Activated CD4-positive, alpha-beta T cell treated with anti-CD3 and anti-CD28 coated beads for 36 hours (primary cell): ENCODE measurements around the gene ANKRD60. TPM values are rescaled to one million over a fixed set of nuclear protein-coding genes. Genes with fewer than 3 reads are reported as not detected.

Experiments used
- ATAC-seq: fragments of 200-7000 bp; cut with Tn5 transposase; one replicate; pipeline ENCODE4 v1.10.0; 2021; ENCODE audit warnings: mild to moderate bottlenecking, moderate library complexity
- CTCF ChIA-PET: fragments of 350-600 bp; sonication (Branson Sonifier 250); formaldehyde crosslinking; loops from one replicate; lab custom pipeline; 2021; ENCODE audit warnings: antibody characterized with exemption; lab: Charles Lee
- POLR2A ChIA-PET: fragments of 350-600 bp; sonication (Branson Sonifier 250); formaldehyde crosslinking; loops from one replicate; lab custom pipeline; 2021; ENCODE audit warnings: antibody characterized with exemption, inconsistent platforms; lab: Charles Lee
- DNase-seq: peaks from one replicate; pipeline ENCODE4 v3.0.0-alpha.2; 2020
- H3K27ac Mint-ChIP-seq: one replicate; pipeline ENCODE4 v1.8.0; 2021; ENCODE audit warnings: mixed read lengths
- H3K27me3 Mint-ChIP-seq: one replicate; pipeline ENCODE4 v1.8.0; 2021; ENCODE audit warnings: mixed read lengths
- H3K36me3 Mint-ChIP-seq: one replicate; pipeline ENCODE4 v1.8.0; 2021; ENCODE audit warnings: low read depth, mixed read lengths
- H3K4me1 Mint-ChIP-seq: one replicate; pipeline ENCODE4 v1.8.0; 2021; ENCODE audit warnings: mixed read lengths
- H3K4me3 Mint-ChIP-seq: one replicate; pipeline ENCODE4 v1.8.0; 2021; ENCODE audit warnings: mild to moderate bottlenecking, moderate library complexity, mixed read lengths
- H3K9me3 Mint-ChIP-seq: one replicate; pipeline ENCODE4 v1.8.0; 2021; ENCODE audit warnings: low read depth, mixed read lengths
- intact Hi-C, 2 experiments: fragments of 100-400 bp; cut with DNase I in 1 of 2; cut with micrococcal nuclease in 1 of 2; formaldehyde crosslinking; loops; one replicate each; pipeline versions ENCODE4 v1.14.2 to v1.15.1; 2022 to 2024; cut with DNase I, micrococcal nuclease
- total RNA-seq, 2 experiments: library from RNA; stranded (reverse); gene quantifications; one replicate each; pipeline ENCODE4 v1.2.3, GENCODE V29; 2021

Gene ANKRD60
- total RNA-seq, 2 experiments from 2014 or later: not detected

DNA sequence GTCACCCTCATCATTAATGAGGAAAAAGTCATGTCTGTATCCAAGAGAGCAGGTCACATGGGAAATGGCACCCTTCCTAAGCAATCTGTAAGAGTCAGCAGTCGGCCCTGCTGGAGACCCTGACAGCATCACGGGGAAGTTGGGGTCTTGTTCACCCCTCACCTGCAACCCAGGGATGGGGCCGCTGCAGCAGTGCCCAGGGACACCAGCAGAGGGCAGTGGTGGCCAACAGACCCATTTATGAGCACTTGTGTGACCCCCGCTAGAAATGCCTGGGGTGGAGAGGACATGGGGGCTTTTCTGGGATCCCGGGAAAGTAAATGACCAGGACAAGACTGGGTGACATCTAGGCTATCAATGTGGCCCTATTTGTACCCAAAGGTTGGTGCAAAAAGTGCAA is 35.9 kb downstream of the ANKRD60 start:
- Mint-ChIP-seq H3K36me3 (no peaks in the 10 kb centered on the region), H3K27me3 (peaks cover 6% of the 10 kb centered on the region), H3K4me1 (no peaks in the 10 kb centered on the region), H3K4me3 (no peak overlapping the region), H3K9me3 (no peaks in the 10 kb centered on the region), H3K27ac (no peak overlapping the region)
- intact Hi-C loops: loop anchor here in 1 of 2 experiments (1.0 kb wide), 1 partner anchor 18 kb away; no protein-coding TSS in a partner anchor
- POLR2A ChIA-PET: no interaction called here
- no peak for ATAC-seq
- CTCF ChIA-PET: interaction anchor here (0.6 to 1.4 kb wide), 6 partner anchors 9 to 55 kb away, joined by 3 to 6 read pairs (median 3); no protein-coding TSS in a partner anchor
- peak; percentile 64 for DNase-seq

DNA sequence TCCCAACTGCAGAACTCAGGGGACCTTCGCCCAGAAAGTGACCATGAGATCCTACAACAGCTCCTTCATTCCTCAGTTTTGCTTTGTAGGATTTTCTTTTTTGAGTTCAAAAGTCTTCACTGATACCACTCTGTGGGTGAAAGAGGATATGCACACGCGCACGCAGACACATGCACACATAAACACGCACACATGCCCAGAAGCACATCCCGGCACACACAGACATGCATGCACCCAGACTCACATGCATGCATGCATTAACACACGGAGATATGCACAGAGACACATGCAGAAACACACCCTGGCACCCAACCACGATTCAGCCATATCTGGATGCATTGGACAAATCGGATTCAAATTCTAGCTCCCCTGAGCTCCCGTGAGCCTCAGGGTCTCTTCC is 36.4 kb downstream of the ANKRD60 start:
- H3K27me3 Mint-ChIP-seq: peaks cover 6% of the 10 kb centered on the region
- no peaks in the 10 kb centered on the region for H3K36me3 Mint-ChIP-seq
- no peaks in the 10 kb centered on the region for H3K9me3 Mint-ChIP-seq
- CTCF ChIA-PET: interaction anchor here (0.9 to 1.4 kb wide), 7 partner anchors 9 to 18 kb away, joined by 3 to 6 read pairs (median 4); no protein-coding TSS in a partner anchor
- intact Hi-C loops: loop anchor here in 1 of 2 experiments (1.0 kb wide), 1 partner anchor 18 kb away; no protein-coding TSS in a partner anchor
- no peak overlapping the region for H3K4me3 Mint-ChIP-seq
- DNase-seq (no peak), ATAC-seq (no peak)
- POLR2A ChIA-PET: no interaction called here
- H3K4me1 Mint-ChIP-seq: no peaks in the 10 kb centered on the region
- no peak overlapping the region for H3K27ac Mint-ChIP-seq

DNA sequence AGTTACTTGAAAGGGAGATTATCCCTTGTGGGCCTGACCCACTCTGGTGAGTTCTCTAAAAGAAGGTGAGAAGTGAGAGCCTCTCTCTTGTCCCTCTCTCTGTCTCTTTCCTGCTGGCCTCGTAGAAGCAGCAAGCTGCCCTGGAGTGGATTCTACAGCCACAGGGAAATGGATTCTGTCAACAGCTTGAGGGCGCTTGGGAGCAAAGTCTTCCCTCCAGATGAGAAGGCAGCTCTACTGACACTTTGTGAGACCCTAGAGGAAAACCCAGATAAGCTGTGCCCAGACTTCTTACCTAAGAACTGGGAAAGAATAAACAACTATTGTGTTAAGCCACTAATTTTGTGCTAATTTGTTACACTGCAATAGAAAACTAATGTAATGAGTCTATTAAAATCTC is 39.9 kb downstream of the ANKRD60 start:
- H3K4me1 Mint-ChIP-seq: no peaks in the 10 kb centered on the region
- H3K27me3 Mint-ChIP-seq: peaks cover 11% of the 10 kb centered on the region
- intact Hi-C loops: no loop called here
- DNase-seq: no peak
- no peaks in the 10 kb centered on the region for H3K9me3 Mint-ChIP-seq
- ChIA-PET POLR2A (interaction anchor here (0.6 kb wide), 1 partner anchor 47 kb away, joined by 3 read pairs; no protein-coding TSS in a partner anchor), CTCF (interaction anchor here (0.6 to 0.7 kb wide), 3 partner anchors 9 to 667 kb away, joined by 3 read pairs; no protein-coding TSS in a partner anchor)
- no peak for ATAC-seq
- no peaks in the 10 kb centered on the region for H3K36me3 Mint-ChIP-seq
- H3K4me3 Mint-ChIP-seq: no peak overlapping the region
- H3K27ac Mint-ChIP-seq: no peak overlapping the region

DNA sequence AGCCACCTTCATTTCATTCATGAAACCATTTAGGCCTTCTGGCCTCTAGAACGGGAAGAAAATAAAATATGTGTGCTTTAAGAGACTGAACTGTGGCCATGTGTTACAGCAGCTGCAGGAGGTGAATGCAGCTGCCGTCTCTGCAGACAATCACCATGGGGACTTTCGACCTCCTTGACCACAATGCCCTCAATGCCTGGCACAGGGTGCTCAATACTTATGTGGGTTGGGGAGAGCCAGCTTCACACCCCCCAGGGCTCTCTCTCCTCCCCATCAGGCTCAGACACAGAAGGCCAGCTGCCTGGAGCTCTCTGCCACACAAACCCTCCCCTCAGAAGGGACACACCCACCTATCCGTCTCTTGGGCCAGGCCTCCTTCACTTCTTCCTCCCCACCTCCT is 43.5 kb downstream of the ANKRD60 start:
- Mint-ChIP-seq H3K4me3 (no peak overlapping the region), H3K27me3 (peaks cover 13% of the 10 kb centered on the region), H3K9me3 (no peaks in the 10 kb centered on the region), H3K36me3 (no peaks in the 10 kb centered on the region), H3K4me1 (no peaks in the 10 kb centered on the region), H3K27ac (no peak overlapping the region)
- intact Hi-C loops: no loop called here
- ATAC-seq (no peak), DNase-seq (no peak)
- POLR2A ChIA-PET: no interaction called here
- CTCF ChIA-PET: no interaction called here

DNA sequence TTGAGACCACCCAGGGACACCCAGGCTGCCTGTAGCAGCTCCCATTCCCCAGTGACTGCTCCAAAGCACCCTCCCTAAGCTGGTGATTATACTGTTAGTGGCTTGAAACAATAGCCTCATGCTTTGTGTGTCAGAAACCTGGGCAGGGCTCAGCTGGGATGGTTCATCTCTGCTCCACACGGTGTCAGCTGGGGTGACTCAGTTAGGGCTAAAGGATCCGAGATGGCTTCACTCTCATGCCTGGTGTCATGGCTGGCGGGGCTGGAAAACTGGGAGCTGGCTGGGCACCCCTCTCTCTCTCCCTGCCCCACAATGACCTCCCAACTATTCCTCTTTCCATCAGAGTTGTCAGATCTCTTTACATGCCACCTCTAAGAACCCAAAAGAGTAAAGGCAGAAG is 44.4 kb downstream of the ANKRD60 start:
- no peak for DNase-seq
- ATAC-seq: no peak
- Mint-ChIP-seq H3K36me3 (no peaks in the 10 kb centered on the region), H3K4me3 (no peak overlapping the region), H3K27ac (no peak overlapping the region), H3K4me1 (peaks cover 4% of the 10 kb centered on the region), H3K27me3 (peaks cover 13% of the 10 kb centered on the region), H3K9me3 (no peaks in the 10 kb centered on the region)
- POLR2A ChIA-PET: no interaction called here
- CTCF ChIA-PET: interaction anchor here (0.5 kb wide), 1 partner anchor 975 kb away, joined by 3 read pairs; no protein-coding TSS in a partner anchor
- intact Hi-C loops: no loop called here

DNA sequence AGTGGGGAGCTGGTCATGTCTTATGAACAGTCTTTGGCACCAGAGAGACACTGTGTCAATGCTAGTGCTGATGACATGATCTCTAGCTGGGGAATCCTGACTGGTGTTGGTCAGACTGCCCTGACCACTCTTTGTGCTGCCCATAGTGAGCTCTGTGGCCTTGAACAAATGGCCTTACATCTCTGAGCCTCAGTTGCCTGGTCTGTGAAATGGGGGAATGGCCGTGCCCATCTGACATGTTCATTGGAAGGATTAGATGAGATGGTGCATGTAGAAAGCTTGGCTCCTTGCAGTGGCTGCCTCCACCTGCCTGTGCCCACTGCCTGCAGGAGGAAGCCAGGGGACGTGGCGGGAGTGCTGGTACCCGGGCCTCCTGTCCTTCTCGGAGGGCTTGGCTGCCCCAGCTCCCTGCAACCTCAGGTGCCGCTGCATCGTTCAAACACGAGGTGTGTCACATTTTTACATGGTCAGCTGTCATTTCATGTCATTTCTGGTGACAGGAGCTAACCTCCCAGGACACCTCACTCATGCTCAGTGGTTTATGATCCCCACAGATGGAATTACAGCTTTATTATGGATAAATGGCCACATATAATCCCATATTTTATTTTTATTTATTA is 45.8 kb downstream of the ANKRD60 start:
- Mint-ChIP-seq H3K27ac (no peak overlapping the region), H3K27me3 (peaks cover 15% of the 10 kb centered on the region), H3K36me3 (no peaks in the 10 kb centered on the region), H3K4me1 (peaks cover 5% of the 10 kb centered on the region), H3K4me3 (no peak overlapping the region), H3K9me3 (no peaks in the 10 kb centered on the region)
- ChIA-PET CTCF (interaction anchor here (0.6 to 1.5 kb wide), 8 partner anchors 9 to 941 kb away, joined by 3 to 4 read pairs (median 3); no protein-coding TSS in a partner anchor), POLR2A (no interaction called here)
- intact Hi-C loops: no loop called here
- DNase-seq: no peak
- no peak for ATAC-seq

DNA sequence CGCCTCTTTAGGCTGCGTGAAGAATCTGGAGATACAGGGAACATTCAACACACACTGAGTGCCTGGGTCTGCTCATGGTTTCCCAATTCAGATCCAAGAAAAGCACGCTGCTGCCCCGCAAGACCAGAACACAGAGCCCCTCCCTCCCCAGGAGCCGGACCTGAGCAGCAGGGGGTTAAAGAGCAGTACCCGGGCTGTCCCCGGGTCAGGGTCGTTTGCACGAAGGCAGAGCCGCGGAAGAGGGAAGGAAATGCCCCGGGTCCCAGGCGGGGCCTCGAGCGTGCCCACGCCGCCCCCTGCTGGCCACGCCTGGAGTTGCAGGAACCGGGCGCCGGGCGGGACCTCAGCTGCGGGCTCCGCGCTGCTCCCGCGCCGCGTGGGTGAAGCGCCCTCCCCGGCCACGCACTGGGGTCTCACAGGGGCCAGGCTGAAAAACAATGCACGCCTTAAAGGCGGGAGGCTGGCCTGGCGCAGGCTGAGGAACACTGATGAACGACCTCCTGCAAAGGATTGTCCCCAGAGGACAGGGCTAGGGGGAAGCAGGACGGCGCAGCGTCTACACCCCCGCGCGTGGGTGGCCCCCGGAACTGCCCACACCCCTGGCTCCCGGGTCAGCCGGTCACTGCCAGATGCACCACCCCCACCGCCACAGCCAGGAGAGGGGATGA is 48.9 kb downstream of the ANKRD60 start:
- peaks cover 10% of the 10 kb centered on the region for H3K4me1 Mint-ChIP-seq
- DNase-seq (peak; percentile 79), ATAC-seq (peak; percentile 94)
- intact Hi-C loops: loop anchor here (1.0 to 10.0 kb wide), 4 partner anchors 525 to 665 kb away; no protein-coding TSS in a partner anchor
- H3K9me3 Mint-ChIP-seq: no peaks in the 10 kb centered on the region
- peaks cover 13% of the 10 kb centered on the region for H3K27me3 Mint-ChIP-seq
- H3K27ac Mint-ChIP-seq: no peak overlapping the region
- ChIA-PET CTCF (interaction anchor here (0.6 to 2.0 kb wide), 17 partner anchors 9 to 599 kb away, joined by 3 to 7 read pairs (median 4); no protein-coding TSS in a partner anchor), POLR2A (no interaction called here)
- no peaks in the 10 kb centered on the region for H3K36me3 Mint-ChIP-seq
- peak overlapping the region; percentile 18 for H3K4me3 Mint-ChIP-seq

DNA sequence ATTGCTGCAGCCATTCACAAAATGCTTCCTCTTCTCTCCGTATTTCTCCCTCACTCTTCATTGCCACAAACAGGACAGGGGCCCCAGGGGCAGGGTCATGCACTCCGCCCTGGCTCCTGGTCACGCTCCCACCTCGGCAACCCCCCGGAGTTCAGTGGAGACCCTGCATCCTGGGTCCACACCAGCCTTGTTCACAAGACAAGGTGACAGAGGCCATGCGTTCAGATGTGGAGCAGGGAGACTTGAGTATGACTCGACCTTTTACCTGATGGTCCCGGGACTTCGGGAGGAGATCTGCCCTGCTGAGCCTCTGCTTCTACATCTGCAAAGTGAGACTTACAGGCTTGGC is 49.4 kb downstream of the ANKRD60 start:
- H3K27ac Mint-ChIP-seq: no peak overlapping the region
- DNase-seq (no peak), ATAC-seq (peak; percentile 18)
- intact Hi-C loops: loop anchor here (1.0 to 10.0 kb wide), 4 partner anchors 524 to 664 kb away; no protein-coding TSS in a partner anchor
- H3K36me3 Mint-ChIP-seq: no peaks in the 10 kb centered on the region
- no peaks in the 10 kb centered on the region for H3K9me3 Mint-ChIP-seq
- H3K4me3 Mint-ChIP-seq: peak overlapping the region; percentile 18
- ChIA-PET POLR2A (no interaction called here), CTCF (interaction anchor here (0.6 to 2.0 kb wide), 4 partner anchors 12 to 430 kb away, joined by 3 to 7 read pairs (median 4); no protein-coding TSS in a partner anchor)
- H3K4me1 Mint-ChIP-seq: peaks cover 15% of the 10 kb centered on the region
- peaks cover 13% of the 10 kb centered on the region for H3K27me3 Mint-ChIP-seq

DNA sequence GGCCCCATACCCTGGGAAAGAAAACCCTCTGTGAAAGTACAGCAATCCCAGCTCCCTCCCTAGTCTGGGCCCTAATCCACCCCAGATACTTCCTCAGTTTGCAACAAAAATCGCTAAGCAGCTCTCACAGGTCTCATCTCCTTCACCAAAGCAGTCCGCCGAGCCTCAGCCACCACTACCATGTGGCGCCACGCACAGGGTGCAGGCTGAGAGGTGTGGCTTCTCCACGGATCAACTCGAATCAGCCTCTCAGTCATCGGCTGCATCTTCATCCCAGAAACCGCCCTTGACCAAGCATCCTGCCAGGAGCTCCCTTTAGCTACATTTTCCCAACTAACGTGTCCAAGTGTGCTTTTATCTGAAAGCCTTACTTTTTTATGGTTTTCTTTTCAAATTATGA is 50.7 kb downstream of the ANKRD60 start:
- DNase-seq (no peak), ATAC-seq (no peak)
- no peaks in the 10 kb centered on the region for H3K36me3 Mint-ChIP-seq
- ChIA-PET POLR2A (no interaction called here), CTCF (interaction anchor here (0.7 kb wide), 1 partner anchor 90 kb away, joined by 3 read pairs; no protein-coding TSS in a partner anchor)
- no peak overlapping the region for H3K27ac Mint-ChIP-seq
- no peak overlapping the region for H3K4me3 Mint-ChIP-seq
- peaks cover 18% of the 10 kb centered on the region for H3K4me1 Mint-ChIP-seq
- intact Hi-C loops: loop anchor here (2.0 to 10.0 kb wide), 2 partner anchors 523 to 663 kb away; no protein-coding TSS in a partner anchor
- H3K27me3 Mint-ChIP-seq: peaks cover 11% of the 10 kb centered on the region
- no peaks in the 10 kb centered on the region for H3K9me3 Mint-ChIP-seq

DNA sequence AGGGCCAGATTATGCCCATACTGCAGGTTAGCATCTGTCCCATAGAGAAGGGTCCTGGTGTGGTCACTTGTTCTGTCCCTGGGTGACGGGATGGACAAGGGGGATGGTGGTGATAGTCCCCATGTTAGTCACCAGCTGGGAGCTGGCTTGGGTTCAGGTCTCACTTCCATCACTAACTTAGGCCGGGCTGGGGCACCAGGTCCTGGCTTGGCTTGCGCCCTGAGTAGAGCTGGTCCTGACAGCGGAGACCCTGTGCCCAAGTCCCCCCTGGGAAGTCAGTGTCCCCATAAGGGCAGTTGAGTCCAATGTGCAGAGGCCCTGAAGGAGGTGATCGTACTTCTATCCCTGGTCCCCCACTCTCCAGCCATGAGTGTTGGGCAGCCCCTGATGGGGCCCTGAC is 52.6 kb downstream of the ANKRD60 start:
- Mint-ChIP-seq H3K27me3 (peaks cover 7% of the 10 kb centered on the region), H3K4me1 (peaks cover 23% of the 10 kb centered on the region), H3K36me3 (no peaks in the 10 kb centered on the region), H3K27ac (no peak overlapping the region), H3K9me3 (no peaks in the 10 kb centered on the region), H3K4me3 (no peak overlapping the region)
- intact Hi-C loops: loop anchor here in 1 of 2 experiments (10.0 kb wide), 1 partner anchor 661 kb away; no protein-coding TSS in a partner anchor
- ChIA-PET POLR2A (no interaction called here), CTCF (no interaction called here)
- no peak for ATAC-seq
- DNase-seq: no peak

DNA sequence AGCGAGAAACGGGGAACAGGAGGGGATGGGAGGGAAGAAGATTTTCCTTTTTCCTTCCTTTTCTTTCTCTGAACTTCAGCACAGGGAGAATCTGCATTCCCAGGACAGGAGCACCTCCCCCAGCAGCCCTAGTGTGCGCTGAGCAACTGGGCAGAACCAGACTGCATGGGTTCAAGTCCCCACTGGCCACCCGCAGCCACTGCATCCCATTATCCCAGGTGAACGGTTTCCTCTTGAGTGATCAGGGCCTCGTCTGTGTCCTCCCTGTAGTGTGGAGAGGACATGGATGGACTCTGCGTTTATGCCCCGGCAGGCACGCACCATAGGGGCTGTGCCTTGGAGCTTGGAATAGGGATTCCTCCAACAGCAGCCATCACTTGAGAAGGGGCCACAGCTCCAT is 53.0 kb downstream of the ANKRD60 start:
- intact Hi-C loops: loop anchor here in 1 of 2 experiments (10.0 kb wide), 1 partner anchor 661 kb away; no protein-coding TSS in a partner anchor

More for the DNA sequence above, 53.0 kb downstream of the ANKRD60 start:
- Mint-ChIP-seq H3K27me3 (peaks cover 5% of the 10 kb centered on the region), H3K36me3 (no peaks in the 10 kb centered on the region), H3K4me3 (no peak overlapping the region), H3K9me3 (no peaks in the 10 kb centered on the region), H3K4me1 (peaks cover 23% of the 10 kb centered on the region), H3K27ac (no peak overlapping the region)
- DNase-seq: no peak
- POLR2A ChIA-PET: no interaction called here
- CTCF ChIA-PET: no interaction called here
- no peak for ATAC-seq
